SW480 (cell line): ENCODE results near the gene LDHAL6B.

Source experiments
- DNase-seq: peaks from one replicate; pipeline ENCODE4 v3.0.0-alpha.2; 2016; ENCODE audit warnings: low spot score

The LDHAL6B gene

DNA sequence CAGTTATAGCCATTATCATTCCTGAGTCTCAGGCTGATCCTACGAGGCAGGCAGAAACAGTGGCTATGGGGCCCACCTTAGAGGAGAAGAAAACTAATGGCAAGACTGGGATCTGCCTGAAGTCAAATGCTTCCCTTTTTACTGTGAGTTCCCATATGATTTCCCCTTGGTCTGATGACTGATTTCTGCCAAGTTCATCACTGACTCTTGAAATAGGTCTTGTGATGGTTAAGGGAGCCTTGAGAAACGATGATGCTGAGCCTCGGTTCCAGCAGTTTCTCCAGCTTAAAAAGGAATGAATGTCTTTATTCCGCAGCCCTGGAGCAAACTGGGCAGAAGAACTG is 29.4 kb upstream of the LDHAL6B start:
- DNase-seq: no peak

GRCh38 chr15:59178151-59178695 is 28.4 kb upstream of the LDHAL6B start:
- DNase-seq: peak; percentile 27

GRCh38 chr15:59179717-59180116 is 26.9 kb upstream of the LDHAL6B start:
- no peak for DNase-seq

- no peak for DNase-seq
These were observed 25.6 kb upstream of the LDHAL6B start for GRCh38 chr15:59180945-59181600.

DNA sequence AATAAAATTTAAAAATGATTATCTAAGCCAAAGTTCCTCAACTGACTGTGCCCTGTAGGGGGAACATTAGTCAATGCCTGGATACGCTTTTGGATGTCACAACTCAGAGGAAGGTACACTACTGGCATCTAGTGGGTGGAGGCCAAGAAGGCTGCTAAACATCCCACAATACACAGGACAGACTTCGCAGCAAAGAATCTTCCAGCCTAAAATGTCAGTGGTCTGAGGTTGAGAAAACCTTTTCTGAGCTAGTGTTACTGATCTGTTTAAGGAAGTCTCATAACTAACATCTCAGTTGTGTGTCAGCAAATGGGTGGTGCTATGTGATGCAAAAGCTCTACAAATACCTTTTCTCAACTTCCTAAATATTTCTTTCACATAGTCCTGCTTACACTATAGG is 20.9 kb upstream of the LDHAL6B start:
- DNase-seq: no peak

DNA sequence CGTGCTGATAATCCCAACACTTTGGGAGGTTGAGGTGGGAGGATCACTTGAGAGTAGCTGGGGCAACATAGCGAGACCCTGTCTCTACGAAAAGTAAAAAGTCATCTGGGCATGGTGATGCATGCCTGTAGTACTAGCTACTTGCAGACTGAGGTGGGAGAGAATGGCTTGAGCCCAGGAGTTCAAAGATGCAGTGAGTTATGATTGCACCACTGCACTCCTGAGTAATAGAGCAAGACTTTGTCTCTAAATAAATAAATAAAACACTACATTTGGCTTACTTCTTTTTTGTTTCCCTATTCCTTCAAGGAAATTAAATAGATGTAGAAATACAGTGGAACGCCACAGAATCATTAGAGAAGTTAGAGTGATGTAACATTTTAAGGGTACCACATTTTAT is 20.1 kb upstream of the LDHAL6B start:
- no peak for DNase-seq

- no peak for DNase-seq
These were observed 17.4 kb upstream of the LDHAL6B start for GRCh38 chr15:59189241-59189640.

DNA sequence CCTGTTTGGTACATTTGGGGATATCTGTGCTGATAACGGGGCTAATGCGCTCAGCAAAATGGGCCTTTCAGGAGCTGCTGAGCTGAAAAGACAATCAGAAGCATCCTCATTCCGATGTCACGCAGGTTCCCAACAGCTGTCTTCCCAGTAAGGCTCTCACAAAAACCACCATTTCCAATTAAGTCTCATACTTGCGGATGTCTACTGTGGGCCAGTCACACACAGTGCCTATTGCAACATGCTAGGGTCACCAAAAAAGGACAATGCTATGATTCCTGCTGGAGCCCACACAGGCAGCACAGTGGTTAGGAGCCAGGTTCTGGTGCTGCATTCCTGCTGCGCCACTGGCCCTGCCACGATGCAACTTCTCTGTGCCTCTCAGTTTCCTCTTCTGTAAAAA is 16.4 kb upstream of the LDHAL6B start:
- DNase-seq: no peak

DNA sequence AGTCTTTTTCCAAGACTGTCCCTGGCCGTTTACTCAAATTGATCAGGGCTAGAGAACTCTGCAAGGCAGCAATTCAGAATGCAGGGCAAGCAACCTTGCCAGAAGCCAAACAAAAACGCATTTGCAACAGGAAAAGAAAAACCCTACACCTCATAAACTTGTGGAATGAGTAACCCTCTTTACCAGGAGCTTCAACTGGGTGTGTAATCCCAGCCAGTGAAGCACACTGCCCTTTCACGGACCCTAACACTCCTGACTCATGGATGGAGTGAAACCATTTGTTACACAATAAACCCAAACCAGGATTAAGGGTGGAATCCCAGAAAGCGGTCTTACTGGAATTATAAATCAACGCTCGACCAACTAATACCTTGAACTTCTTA is 14.8 kb upstream of the LDHAL6B start:
- DNase-seq: no peak

- no peak for DNase-seq
These were observed 11.9 kb upstream of the LDHAL6B start for GRCh38 chr15:59194639-59195325.

GRCh38 chr15:59196416-59196815 is 10.2 kb upstream of the LDHAL6B start:
- no peak for DNase-seq

DNA sequence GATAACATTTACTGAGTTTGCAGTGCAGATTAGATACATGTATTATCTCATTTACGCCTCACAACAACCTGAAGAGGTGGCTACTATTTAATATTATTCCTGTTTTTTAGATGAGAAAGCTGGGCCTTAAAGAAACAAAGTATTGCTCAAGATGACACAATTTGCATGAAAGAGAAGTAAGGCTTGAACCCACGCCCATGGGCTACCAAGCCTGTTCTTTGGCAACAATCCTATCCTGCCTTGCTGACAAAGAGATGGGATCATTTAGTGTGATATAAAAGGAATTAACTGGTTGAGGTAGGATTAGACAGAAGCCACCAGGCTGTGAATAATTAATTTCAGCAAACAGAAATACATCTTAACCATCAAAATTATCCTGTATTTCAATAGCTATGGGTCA is 9.2 kb upstream of the LDHAL6B start:
- DNase-seq: no peak

DNA sequence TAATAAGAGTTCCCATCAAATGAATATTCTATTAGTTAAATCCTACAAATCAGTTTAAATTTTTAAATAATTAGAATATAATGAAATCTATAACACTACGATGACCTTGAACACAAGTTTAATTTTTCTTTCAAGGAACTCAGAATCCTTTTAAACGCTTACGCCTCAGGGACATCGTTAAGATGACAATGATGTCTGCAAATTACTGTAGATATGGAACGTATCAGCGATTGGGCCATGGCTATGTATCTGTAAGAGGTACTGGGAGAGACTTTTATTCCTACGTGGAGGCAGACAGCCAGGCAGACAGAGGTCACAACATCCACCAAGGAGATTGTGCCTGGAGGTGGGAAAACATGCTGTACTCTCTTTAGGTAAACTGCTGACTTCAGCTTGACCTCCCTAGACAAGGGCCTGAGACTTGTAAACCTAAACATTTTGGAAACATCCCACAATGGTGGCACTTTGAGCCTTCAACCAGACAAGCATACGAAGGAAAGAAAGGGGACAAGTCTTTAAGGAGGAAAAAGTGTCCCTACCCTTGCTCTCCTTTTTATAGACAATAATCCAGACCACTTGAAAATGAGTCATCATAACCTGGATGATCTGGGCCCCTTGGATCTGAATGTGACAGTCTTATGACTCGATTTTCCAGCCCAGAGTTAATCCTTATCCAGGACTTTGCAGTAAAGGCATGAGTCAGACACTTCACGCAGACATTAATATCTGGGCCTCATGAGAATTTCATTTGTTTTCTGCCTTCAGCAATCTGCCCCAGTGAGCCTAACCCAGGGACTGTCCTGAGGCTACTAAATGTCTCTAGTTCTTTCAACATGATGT is 6.8 kb upstream of the LDHAL6B start:
- peak; percentile 4 for DNase-seq

DNA sequence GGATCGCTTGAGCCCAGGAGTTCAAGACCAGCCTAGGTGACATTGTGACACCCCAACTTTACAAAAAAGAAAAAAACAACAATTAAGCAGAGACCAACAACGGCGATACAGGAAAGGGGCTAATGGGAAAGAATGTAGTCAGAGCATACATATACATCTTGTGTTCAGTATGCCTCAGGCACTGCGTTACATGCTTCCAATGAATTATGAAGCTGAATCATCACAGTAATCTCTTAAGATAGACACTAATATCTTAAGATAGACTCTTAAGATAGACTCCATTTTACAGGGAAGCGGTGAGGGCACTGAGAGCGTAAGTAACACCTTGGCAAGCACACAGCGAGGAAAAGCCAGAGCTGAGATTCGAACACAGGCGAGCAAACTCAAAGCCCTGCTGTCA is 6.1 kb upstream of the LDHAL6B start:
- no peak for DNase-seq

- no peak for DNase-seq
These were observed 3.6 kb upstream of the LDHAL6B start for GRCh38 chr15:59203008-59203407.

DNA sequence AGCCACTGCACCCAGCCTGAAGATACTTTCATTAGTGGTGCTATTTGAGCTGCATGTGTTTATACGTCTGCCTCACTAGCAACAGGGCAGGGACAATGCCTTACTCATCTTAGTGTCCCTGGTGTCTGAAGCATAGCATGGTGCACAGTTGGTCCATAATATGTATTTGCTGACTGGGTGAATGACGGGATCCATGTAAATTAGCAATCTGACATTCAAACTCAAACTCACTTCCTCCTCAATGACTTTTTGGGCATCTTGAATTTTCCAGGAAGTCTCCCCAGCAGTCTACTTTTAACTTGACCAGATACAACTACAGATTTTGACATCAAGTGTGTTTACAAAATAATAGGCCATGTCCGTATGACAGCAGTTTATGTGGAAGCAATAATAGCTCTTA is 3.0 kb upstream of the LDHAL6B start:
- DNase-seq: no peak

GRCh38 chr15:59205839-59206622 is 612 bp upstream of the LDHAL6B start:
- DNase-seq: no peak

GRCh38 chr15:59208613-59209249 is 2.1 kb downstream of the LDHAL6B start:
- no peak for DNase-seq

DNA sequence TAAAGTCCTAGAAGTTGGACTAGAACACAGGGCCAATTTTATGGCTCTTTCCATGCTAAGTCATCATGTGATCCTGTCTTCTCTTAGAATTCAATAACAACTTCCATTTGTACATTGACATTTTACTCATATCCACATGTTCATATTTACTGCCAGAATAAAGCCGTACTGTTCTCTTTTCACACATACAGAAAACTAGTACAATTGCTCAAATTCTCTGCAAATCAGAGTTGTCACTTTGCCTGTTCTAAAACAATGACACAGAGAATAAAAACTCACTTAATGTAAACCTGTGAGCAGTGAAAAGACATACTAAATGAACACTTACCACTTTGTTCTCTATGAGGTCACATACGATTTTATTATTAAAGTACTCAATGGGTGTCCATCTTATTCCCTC is 3.5 kb downstream of the LDHAL6B start:
- no peak for DNase-seq

GRCh38 chr15:59216911-59217310 is 10.3 kb downstream of the LDHAL6B start:
- DNase-seq: no peak

- no peak for DNase-seq
These were observed 11.3 kb downstream of the LDHAL6B start for GRCh38 chr15:59217876-59218498.
